Measurements from ENCODE around the gene ZNF629.

ZNF629 gene

GRCh38 chr16:30746638-30747175 is 40.3 kb downstream of the ZNF629 start:
- DNase-seq, result no peak

- no peak for DNase-seq
Measured at GRCh38 chr16:30745082-30745481, 41.9 kb downstream of the ZNF629 start.

- no peak for DNase-seq
Measured at GRCh38 chr16:30744183-30744582, 42.8 kb downstream of the ZNF629 start.

- no peak for DNase-seq
Measured at GRCh38 chr16:30743716-30744115, 43.3 kb downstream of the ZNF629 start.

- DNase-seq, result peak; percentile 85
Measured at GRCh38 chr16:30741461-30741914, 45.5 kb downstream of the ZNF629 start.

GRCh38 chr16:30740364-30741251 is 46.4 kb downstream of the ZNF629 start:
- DNase-seq, result peak; percentile 77

GRCh38 chr16:30738984-30739951 is 47.7 kb downstream of the ZNF629 start:
- DNase-seq, result no peak

GRCh38 chr16:30737794-30738648 is 49.0 kb downstream of the ZNF629 start:
- DNase-seq, result no peak

- DNase-seq, result no peak
Measured at GRCh38 chr16:30736995-30737793, 49.8 kb downstream of the ZNF629 start.

- no peak for DNase-seq
Measured at GRCh38 chr16:30731411-30731810, 55.6 kb downstream of the ZNF629 start.

GRCh38 chr16:30728899-30729672 is 57.9 kb downstream of the ZNF629 start:
- DNase-seq, result no peak
